ENCODE results near the gene DOLPP1.

DNA sequence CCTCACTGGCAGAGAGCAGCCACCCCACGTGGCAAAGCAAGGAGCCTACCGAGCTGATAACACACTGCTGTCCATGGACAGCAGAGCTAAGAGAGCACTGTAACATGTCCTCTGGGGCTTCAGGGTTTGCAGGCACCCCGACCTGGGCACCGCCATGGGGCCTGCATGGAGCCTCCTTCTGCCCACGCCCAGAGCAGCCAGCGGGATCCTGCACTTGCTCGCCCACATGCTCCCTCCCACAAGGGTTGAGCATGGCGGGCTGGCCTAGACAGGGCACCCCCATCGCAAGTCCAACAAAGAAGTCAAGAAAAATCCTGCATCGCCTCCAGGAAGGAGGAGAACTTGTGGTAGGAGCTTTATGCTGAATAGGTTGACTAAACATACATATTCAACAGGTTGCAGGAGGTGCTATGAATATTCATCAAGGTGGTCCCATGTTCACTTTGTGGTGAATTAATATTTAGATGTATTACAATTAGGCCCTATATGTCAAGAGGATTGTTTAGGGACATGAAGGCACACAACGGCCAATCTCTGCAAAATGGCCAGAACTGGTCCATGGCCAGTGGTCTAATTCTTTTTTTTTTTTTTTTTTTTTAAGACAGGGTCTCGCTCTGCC, 48.3 kb upstream of the DOLPP1 start:
- TF ChIP-seq POLR2AphosphoS5 (IDR thresholded peaks at IDR 0.05) (no peak), POLR2A (IDR thresholded peaks at IDR 0.05) (no peak), EP300 (IDR thresholded peaks at IDR 0.05; ENCODE audit: low read depth) (no peak)
- TF ChIP-seq, protein P1, sequence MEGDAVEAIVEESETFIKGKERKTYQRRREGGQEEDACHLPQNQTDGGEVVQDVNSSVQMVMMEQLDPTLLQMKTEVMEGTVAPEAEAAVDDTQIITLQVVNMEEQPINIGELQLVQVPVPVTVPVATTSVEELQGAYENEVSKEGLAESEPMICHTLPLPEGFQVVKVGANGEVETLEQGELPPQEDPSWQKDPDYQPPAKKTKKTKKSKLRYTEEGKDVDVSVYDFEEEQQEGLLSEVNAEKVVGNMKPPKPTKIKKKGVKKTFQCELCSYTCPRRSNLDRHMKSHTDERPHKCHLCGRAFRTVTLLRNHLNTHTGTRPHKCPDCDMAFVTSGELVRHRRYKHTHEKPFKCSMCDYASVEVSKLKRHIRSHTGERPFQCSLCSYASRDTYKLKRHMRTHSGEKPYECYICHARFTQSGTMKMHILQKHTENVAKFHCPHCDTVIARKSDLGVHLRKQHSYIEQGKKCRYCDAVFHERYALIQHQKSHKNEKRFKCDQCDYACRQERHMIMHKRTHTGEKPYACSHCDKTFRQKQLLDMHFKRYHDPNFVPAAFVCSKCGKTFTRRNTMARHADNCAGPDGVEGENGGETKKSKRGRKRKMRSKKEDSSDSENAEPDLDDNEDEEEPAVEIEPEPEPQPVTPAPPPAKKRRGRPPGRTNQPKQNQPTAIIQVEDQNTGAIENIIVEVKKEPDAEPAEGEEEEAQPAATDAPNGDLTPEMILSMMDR (IDR thresholded peaks at IDR 0.05): no peak

All from transverse colon (tissue), 4 donors.